AG09309 (cell line): Measurements from ENCODE around the gene ZDHHC16.

Experiments used
- DNase-seq: peaks from one replicate; pipeline ENCODE4 v3.0.0-alpha.2; 2010; ENCODE audit warnings: low read depth
- H3K4me3 ChIP-seq: 2 replicates; pipeline ENCODE4 v1.5.1; 2011; ENCODE audit warnings: mild to moderate bottlenecking, low read depth, low read length, moderate library complexity; ENCODE audit not compliant: control insufficient read depth
- CTCF ChIP-seq: IDR thresholded peaks from 2 replicates; pipeline ENCODE4 v1.5.1; 2011; ENCODE audit warnings: mild to moderate bottlenecking, low read depth, low read length, inconsistent platforms; ENCODE audit not compliant: insufficient read depth, control insufficient read depth; ENCODE audit errors: missing control alignments

The ZDHHC16 gene

GRCh38 chr10:97485647-97486281 lies 39.8 kb downstream of the ZDHHC16 start:
- no peak for TF ChIP-seq CTCF
- no peak for DNase-seq
- H3K4me3 ChIP-seq = no peak overlapping the region

- H3K4me3 ChIP-seq = no peak overlapping the region
- TF ChIP-seq CTCF = no peak
- no peak for DNase-seq
Observed at GRCh38 chr10:97490592-97490991, 44.6 kb downstream of the ZDHHC16 start.

- TF ChIP-seq CTCF = no peak
- DNase-seq = no peak
- no peak overlapping the region for H3K4me3 ChIP-seq
Observed at GRCh38 chr10:97494151-97494550, 48.2 kb downstream of the ZDHHC16 start.

- DNase-seq = no peak
- no peak overlapping the region for H3K4me3 ChIP-seq
Observed at GRCh38 chr10:97494863-97495506, 49.0 kb downstream of the ZDHHC16 start.

GRCh38 chr10:97497572-97498075 lies 51.6 kb downstream of the ZDHHC16 start:
- DNase-seq = peak; percentile 32
- peak overlapping the region; percentile 97 for H3K4me3 ChIP-seq
- TF ChIP-seq CTCF = no peak

More at GRCh38 chr10:97494863-97495506, 49.0 kb downstream of the ZDHHC16 start:
- no peak for TF ChIP-seq CTCF

- no peak for TF ChIP-seq CTCF
- peak; percentile 94 for DNase-seq
- peak within 1 kb of the TSS; percentile 97 for H3K4me3 ChIP-seq
Observed at GRCh38 chr10:97498076-97498840, 52.3 kb downstream of the ZDHHC16 start, which contains the start of gene MMS19. TSS of gene MMS19 (minus strand) at chr10:97498422. CDS start at chr10:97498384, 38 bp downstream.
